ENCODE measurements around the gene KRTAP12-4.
"Not testable (repeated sequence)": the region's sequence is repeated elsewhere in the genome, so short reads cannot be mapped to it uniquely, and the experiment has no call there.

DNA sequence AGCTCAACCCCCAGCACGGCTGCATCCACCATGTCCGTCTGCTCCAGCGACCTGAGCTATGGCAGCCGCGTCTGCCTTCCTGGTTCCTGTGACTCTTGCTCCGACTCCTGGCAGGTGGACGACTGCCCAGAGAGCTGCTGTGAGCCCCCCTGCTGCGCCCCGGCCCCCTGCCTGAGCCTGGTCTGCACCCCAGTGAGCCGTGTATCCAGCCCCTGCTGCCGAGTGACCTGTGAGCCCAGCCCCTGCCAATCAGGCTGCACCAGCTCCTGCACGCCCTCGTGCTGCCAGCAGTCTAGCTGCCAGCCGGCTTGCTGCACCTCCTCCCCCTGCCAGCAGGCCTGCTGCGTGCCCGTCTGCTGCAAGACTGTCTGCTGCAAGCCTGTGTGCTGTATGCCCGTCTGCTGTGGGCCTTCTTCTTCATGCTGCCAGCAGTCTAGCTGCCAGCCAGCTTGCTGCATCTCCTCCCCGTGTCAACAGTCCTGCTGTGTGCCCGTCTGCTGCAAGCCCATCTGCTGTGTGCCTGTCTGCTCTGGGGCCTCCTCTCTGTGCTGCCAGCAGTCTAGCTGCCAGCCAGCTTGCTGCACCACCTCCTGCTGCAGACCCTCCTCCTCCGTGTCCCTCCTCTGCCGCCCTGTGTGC lies 42.8 kb upstream of the KRTAP12-4 start, which contains the start of gene KRTAP10-12:
- TF ChIP-seq, protein P1, sequence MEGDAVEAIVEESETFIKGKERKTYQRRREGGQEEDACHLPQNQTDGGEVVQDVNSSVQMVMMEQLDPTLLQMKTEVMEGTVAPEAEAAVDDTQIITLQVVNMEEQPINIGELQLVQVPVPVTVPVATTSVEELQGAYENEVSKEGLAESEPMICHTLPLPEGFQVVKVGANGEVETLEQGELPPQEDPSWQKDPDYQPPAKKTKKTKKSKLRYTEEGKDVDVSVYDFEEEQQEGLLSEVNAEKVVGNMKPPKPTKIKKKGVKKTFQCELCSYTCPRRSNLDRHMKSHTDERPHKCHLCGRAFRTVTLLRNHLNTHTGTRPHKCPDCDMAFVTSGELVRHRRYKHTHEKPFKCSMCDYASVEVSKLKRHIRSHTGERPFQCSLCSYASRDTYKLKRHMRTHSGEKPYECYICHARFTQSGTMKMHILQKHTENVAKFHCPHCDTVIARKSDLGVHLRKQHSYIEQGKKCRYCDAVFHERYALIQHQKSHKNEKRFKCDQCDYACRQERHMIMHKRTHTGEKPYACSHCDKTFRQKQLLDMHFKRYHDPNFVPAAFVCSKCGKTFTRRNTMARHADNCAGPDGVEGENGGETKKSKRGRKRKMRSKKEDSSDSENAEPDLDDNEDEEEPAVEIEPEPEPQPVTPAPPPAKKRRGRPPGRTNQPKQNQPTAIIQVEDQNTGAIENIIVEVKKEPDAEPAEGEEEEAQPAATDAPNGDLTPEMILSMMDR (IDR thresholded peaks at IDR 0.05; ENCODE audit: insufficient read depth, low read depth, low read length) = not testable (repeated sequence)
- not testable (repeated sequence) for TF ChIP-seq EZH2 (IDR thresholded peaks at IDR 0.05; ENCODE audit: insufficient read depth, low read length)
